Measurements from ENCODE around the gene FAM78A. TPM values are rescaled to one million over a fixed set of nuclear protein-coding genes. Genes with fewer than 3 reads are reported as not detected.
A peak's percentile ranks its signal among the peaks of the same experiment; 100 is the strongest.

FAM78A gene
- polyA plus RNA-seq, 1 experiment, result 1.1 TPM

GRCh38 chr9:131279863-131280570, 3.7 kb upstream of the FAM78A start:
- no peak for TF ChIP-seq CTCF (IDR thresholded peaks at IDR 0.05; ENCODE audit: insufficient read depth, low read depth, low read length)
- DNase-seq (ENCODE audit: low read depth), result no peak
- POLR2A ChIA-PET, result no interaction called here
- CTCF ChIA-PET, result interaction anchor here (0.8 kb wide), 1 partner anchor 13 kb away, joined by 4 read pairs; no protein-coding TSS in a partner anchor
- no peak overlapping the region for H3K4me3 ChIP-seq (ENCODE audit: low read depth, low read length)
- peaks cover 29% of the 10 kb centered on the region for H3K27me3 ChIP-seq (ENCODE audit: control insufficient read depth, insufficient read depth, low read length)
- no peaks in the 10 kb centered on the region for H3K36me3 ChIP-seq (ENCODE audit: control insufficient read depth, insufficient read depth, low read length)

GRCh38 chr9:131279196-131279862, 3.0 kb upstream of the FAM78A start:
- TF ChIP-seq CTCF (IDR thresholded peaks at IDR 0.05; ENCODE audit: insufficient read depth, low read depth, low read length), result no peak
- CTCF ChIA-PET, result no interaction called here
- POLR2A ChIA-PET, result no interaction called here
- peaks cover 31% of the 10 kb centered on the region for H3K27me3 ChIP-seq (ENCODE audit: control insufficient read depth, insufficient read depth, low read length)
- DNase-seq (ENCODE audit: low read depth), result no peak
- H3K4me3 ChIP-seq (ENCODE audit: low read depth, low read length), result no peak overlapping the region
- no peaks in the 10 kb centered on the region for H3K36me3 ChIP-seq (ENCODE audit: control insufficient read depth, insufficient read depth, low read length)

GRCh38 chr9:131278702-131279111, 2.4 kb upstream of the FAM78A start:
- Histone ChIP-seq H3K4me3 (ENCODE audit: low read depth, low read length) (no peak overlapping the region), H3K27me3 (ENCODE audit: control insufficient read depth, insufficient read depth, low read length) (peaks cover 31% of the 10 kb centered on the region), H3K36me3 (ENCODE audit: control insufficient read depth, insufficient read depth, low read length) (no peaks in the 10 kb centered on the region)
- ChIA-PET POLR2A (no interaction called here), CTCF (no interaction called here)
- DNase-seq (ENCODE audit: low read depth), result no peak
- no peak for TF ChIP-seq CTCF (IDR thresholded peaks at IDR 0.05; ENCODE audit: insufficient read depth, low read depth, low read length)

DNA sequence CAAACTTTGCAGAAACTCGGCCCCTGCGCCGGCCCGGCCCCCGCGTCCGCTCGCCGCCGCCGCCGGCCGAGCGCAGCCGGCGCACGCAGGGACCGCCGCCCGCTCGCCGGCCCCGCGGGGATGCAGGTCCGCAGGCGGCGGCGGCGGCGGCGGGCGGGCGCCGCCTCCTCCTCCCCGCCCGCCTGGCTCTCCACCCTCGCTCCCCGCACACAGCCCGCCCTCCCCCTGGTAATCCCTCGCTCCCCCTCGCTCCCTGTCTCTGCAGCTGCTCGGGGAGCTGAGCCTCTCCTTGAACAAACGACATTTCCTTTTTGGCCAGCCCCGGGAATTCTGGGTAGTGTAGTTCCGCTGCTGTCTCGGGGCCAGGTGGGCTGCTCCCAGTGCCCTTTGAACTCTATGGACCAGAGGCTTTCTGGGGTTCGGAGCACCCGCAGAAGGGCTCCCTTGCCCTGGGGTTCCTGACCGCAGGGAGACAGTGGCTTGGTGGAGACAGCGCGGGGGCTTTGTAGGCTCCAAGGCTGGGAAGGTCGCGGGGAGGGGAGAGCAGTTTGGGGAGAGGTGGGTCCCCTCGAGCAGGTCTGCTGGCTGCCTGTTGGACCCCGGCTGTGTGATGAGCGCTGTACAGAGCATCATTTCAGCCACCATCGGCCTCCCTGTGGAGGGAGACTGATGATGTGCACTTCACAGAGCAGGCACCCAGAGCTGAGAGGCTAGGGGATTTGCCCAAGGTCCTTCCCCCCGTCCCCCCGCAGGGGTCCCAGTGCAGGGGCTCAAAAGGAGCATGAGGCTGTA, 1.8 kb upstream of the FAM78A start:
- CTCF ChIA-PET, result no interaction called here
- POLR2A ChIA-PET, result no interaction called here
- no peak for TF ChIP-seq CTCF (IDR thresholded peaks at IDR 0.05; ENCODE audit: insufficient read depth, low read depth, low read length)

GRCh38 chr9:131277287-131277909, 1.1 kb upstream of the FAM78A start:
- TF ChIP-seq CTCF (IDR thresholded peaks at IDR 0.05; ENCODE audit: insufficient read depth, low read depth, low read length), result no peak
- peaks cover 26% of the 10 kb centered on the region for H3K27me3 ChIP-seq (ENCODE audit: control insufficient read depth, insufficient read depth, low read length)
- POLR2A ChIA-PET, result no interaction called here
- H3K36me3 ChIP-seq (ENCODE audit: control insufficient read depth, insufficient read depth, low read length), result no peaks in the 10 kb centered on the region
- DNase-seq (ENCODE audit: low read depth), result no peak
- H3K4me3 ChIP-seq (ENCODE audit: low read depth, low read length), result peak overlapping the region; percentile 35
- CTCF ChIA-PET, result no interaction called here

More for the DNA sequence above, 1.8 kb upstream of the FAM78A start:
- peak overlapping the region; percentile 35 for H3K4me3 ChIP-seq (ENCODE audit: low read depth, low read length)
- H3K36me3 ChIP-seq (ENCODE audit: control insufficient read depth, insufficient read depth, low read length), result no peaks in the 10 kb centered on the region
- peaks cover 28% of the 10 kb centered on the region for H3K27me3 ChIP-seq (ENCODE audit: control insufficient read depth, insufficient read depth, low read length)
- no peak for DNase-seq (ENCODE audit: low read depth)
